GM19023 (cell line): ENCODE data around the gene KRT78.

Experiments
- ATAC-seq: cut with Tn5 transposase; IDR thresholded peaks from one replicate; pipeline ENCODE4 v1.9.1; 2021; ENCODE audit warnings: mild to moderate bottlenecking, moderate library complexity; ENCODE audit not compliant: unreplicated experiment

KRT78 gene

GRCh38 chr12:52839436-52840105, 9.2 kb downstream of the KRT78 start:
- ATAC-seq: no peak

- ATAC-seq: no peak
Observed at GRCh38 chr12:52838609-52839435, 10.0 kb downstream of the KRT78 start.

DNA sequence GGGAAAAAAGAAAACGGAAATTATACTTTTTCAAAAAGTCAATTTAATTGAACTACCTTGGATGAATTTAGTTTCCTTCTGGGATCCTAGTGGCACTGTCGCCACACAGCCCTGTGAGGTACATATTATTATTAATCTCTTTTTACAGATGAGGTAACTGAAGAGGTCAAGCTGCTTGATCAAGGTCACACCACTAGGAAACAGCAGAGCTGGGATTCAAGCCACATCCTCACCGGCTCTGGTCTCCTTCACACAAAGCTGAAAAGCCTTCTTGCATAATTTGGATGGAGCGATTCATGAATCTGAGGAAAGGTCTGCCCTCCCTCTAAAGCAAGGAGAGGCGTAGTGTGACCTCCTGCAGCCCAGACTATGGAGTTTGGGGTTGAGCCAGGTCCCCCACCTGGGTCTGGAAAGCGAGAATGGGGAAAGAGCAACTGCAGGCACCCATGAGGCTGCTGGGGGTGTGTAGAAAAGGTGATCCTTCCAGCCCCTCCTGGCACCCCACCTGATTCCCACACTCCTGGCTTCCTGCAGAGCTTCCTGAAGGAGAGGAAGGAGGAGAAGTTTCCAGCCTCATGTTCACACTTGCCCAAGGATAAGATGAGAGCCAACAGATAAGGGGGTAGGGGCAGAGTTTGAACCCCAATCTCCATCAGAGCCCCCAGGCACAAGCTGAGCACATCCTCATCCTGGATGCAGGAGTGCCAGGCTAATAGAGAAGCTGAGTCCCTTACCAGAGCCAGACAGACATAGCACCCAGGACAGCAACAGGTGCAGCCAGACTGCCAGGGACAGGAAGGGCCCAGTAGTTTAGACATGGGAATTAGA, 10.8 kb downstream of the KRT78 start:
- ATAC-seq: no peak

- no peak for ATAC-seq
Observed at GRCh38 chr12:52837413-52837741, 11.4 kb downstream of the KRT78 start.

- ATAC-seq: no peak
Observed at GRCh38 chr12:52836491-52837412, 12.0 kb downstream of the KRT78 start.

GRCh38 chr12:52836042-52836466, 12.7 kb downstream of the KRT78 start:
- no peak for ATAC-seq

- no peak for ATAC-seq
Observed at GRCh38 chr12:52835271-52836041, 13.3 kb downstream of the KRT78 start.

- no peak for ATAC-seq
Observed at GRCh38 chr12:52834727-52835001, 14.1 kb downstream of the KRT78 start.

- ATAC-seq: no peak
Observed at GRCh38 chr12:52833922-52834726, 14.7 kb downstream of the KRT78 start, which contains the start of gene KRT79. Gene KRT79, minus strand, starts transcription at chr12:52834311. Its CDS starts 51 bp downstream, at chr12:52834260.

GRCh38 chr12:52832985-52833905, 15.5 kb downstream of the KRT78 start:
- ATAC-seq: no peak

DNA sequence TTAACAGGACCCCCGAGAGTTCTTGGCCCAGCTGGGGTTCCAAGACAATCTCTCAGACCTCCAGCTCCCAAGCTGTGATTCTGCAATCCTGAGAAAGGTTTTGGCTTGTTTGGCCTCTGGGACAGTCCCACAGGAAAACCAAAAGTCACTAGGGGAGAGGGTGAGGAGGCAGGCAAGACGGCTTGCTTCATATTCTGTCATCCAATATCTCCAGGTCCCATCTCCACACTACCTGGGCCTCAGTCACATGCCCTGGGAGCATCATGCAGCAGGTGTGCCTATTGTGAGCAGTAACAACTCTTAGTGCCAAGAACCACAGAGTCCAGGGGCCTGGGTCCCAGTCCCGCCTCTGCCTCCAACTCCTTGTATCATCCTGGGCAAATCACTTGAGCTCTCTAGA, 16.3 kb downstream of the KRT78 start:
- ATAC-seq: no peak

- ATAC-seq: no peak
Observed at GRCh38 chr12:52831251-52831650, 17.5 kb downstream of the KRT78 start.

DNA sequence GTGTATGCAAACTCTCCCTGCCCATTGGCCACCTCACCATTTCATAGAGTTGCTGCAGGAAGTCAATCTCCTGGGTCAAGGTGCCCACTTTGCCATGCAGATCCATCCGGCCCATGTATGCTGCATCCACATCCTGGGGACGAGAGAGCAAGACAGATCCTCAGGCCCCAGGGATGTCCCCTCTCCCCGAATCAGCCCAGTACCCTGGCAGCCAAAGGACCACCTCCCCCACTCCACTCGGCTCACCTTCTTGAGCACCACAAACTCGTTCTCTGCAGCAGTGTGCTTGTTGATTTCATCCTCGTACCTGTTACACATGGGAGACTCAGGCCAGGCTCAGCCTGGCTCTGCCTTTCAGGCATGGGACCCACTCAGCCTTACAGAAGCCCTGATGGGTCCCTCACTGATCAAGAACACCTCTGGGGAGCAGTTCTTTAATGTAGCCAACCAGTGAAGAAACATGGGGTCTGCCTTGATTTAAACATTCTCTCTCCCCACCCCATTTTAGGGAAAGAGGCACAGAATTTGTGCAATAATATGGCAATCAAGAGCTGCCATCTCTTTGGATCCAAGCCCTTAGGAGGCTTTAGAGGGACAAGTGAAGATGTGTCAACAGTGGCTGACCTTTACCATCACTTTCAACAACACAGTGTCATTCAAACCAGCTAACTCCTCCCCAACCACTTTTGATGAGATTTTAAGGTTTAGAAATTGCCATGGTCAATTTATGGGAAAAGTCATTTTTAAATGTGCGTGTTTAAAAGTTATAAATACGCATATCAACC, 18.6 kb downstream of the KRT78 start:
- ATAC-seq: no peak

DNA sequence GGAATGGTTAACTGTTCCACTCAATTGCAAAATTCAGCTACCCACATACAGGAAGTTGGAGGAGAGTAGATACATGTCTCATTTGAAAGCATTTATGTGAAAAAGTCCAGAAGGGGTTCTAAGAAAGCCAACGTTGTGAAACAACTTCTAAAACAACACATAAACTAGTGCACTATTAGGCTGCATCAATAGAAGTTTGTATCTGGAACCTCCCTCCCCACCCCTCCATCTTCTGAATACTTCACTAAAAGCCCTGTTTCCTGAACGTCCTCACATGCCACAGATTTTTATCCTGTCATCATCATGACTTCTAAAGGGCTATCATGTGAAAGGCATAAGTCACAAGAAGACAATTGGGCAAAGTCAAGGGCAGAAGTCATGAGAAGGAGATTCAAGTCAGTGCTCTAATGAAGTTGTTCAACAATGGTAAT, 20.2 kb downstream of the KRT78 start:
- ATAC-seq: no peak

- ATAC-seq: no peak
Observed at GRCh38 chr12:52828156-52828555, 20.6 kb downstream of the KRT78 start.

- ATAC-seq: no peak
Observed at GRCh38 chr12:52827499-52828090, 21.2 kb downstream of the KRT78 start.
